B cell (primary cell): ENCODE data around the gene DCDC2C. TPM values are rescaled to one million over a fixed set of nuclear protein-coding genes. Genes with fewer than 3 reads are reported as not detected.

Source experiments
- ATAC-seq: fragments of 200-7000 bp; cut with Tn5 transposase; one replicate; pipeline ENCODE4 v1.10.0; 2021; ENCODE audit warnings: low read depth, mild to moderate bottlenecking, moderate number of reproducible peaks, moderate library complexity
- CTCF ChIA-PET: fragments of 350-600 bp; sonication (Branson Sonifier 250); formaldehyde crosslinking; loops from one replicate; lab custom pipeline; 2021; ENCODE audit warnings: antibody characterized with exemption, inconsistent platforms; lab: Charles Lee
- POLR2A ChIA-PET: fragments of 350-600 bp; sonication (Branson Sonifier 250); formaldehyde crosslinking; loops from one replicate; lab custom pipeline; 2021; ENCODE audit warnings: antibody characterized with exemption; lab: Charles Lee
- DNase-seq: peaks from one replicate; pipeline ENCODE4 v3.0.0; 2013
- H2AFZ ChIP-seq: 2 replicates; pipeline ENCODE4 v1.6.1; 2012; ENCODE audit warnings: mild to moderate bottlenecking, low read depth, low read length; ENCODE audit not compliant: insufficient read depth, poor library complexity, severe bottlenecking
- H3K27ac ChIP-seq, 2 donors: 1 replicate in 1 of 2; 2 replicates in 1 of 2; pipeline ENCODE4 v1.5.1; 2012 to 2013; ENCODE audit warnings: low read length in 2 of 2, mild to moderate bottlenecking in 2 of 2, moderate library complexity in 1 of 2
- H3K27me3 ChIP-seq, 4 experiments: fragments of 200-600 bp in 1 of 4; sonication (generic) in 1 of 4; replicated peaks in 1 of 4; 1 replicate in 2 of 4; 2 replicates in 2 of 4; pipeline versions ENCODE4 v1.6.1 to v1.7.0; 2013 to 2016; ENCODE audit warnings: low read length in 3 of 4, mild to moderate bottlenecking in 2 of 4, mixed read lengths in 1 of 4, moderate library complexity in 1 of 4; ENCODE audit not compliant: insufficient read depth in 4 of 4, control insufficient read depth in 3 of 4; ENCODE audit errors: control extremely low read depth in 1 of 4
- H3K36me3 ChIP-seq, 2 experiments: replicated peaks in 1 of 2; 1 replicate in 1 of 2; 2 replicates in 1 of 2; pipeline versions ENCODE4 v1.6.1 to v1.7.1; 2013; ENCODE audit warnings: low read length in 1 of 2; ENCODE audit not compliant: insufficient read depth in 2 of 2, control insufficient read depth in 1 of 2; ENCODE audit errors: control extremely low read depth in 1 of 2, extremely low read depth in 1 of 2
- H3K4me1 ChIP-seq, 2 donors: fragments of 200-600 bp in 1 of 2; sonication (generic) in 1 of 2; 1 replicate in 1 of 2; 2 replicates in 1 of 2; pipeline versions ENCODE4 v1.5.1 to v1.6.1; 2013 to 2017; ENCODE audit warnings: low read length in 2 of 2; ENCODE audit not compliant: control insufficient read depth in 2 of 2, insufficient read depth in 2 of 2
- H3K4me2 ChIP-seq: replicated peaks from 2 replicates; pipeline ENCODE3; 2012; ENCODE audit warnings: mild to moderate bottlenecking, low read depth, low read length; ENCODE audit not compliant: poor library complexity, severe bottlenecking
- H3K4me3 ChIP-seq, 5 experiments: fragments of 200-600 bp in 1 of 5; sonication (generic) in 1 of 5; 1 replicate in 3 of 5; 2 replicates in 2 of 5; pipeline versions ENCODE4 v1.5.1 to v1.7.0; 2011 to 2016; ENCODE audit warnings: low read length in 4 of 5, mild to moderate bottlenecking in 4 of 5, low read depth in 2 of 5, control low read depth in 1 of 5, moderate library complexity in 1 of 5; ENCODE audit not compliant: insufficient read depth in 1 of 5; ENCODE audit errors: control extremely low read depth in 1 of 5, extremely low read depth in 1 of 5
- H3K79me2 ChIP-seq: fragments of 200-600 bp; sonication (generic); one replicate; pipeline ENCODE4 v1.6.0; 2016; ENCODE audit warnings: low read length; ENCODE audit not compliant: control insufficient read depth, insufficient read depth
- H3K9ac ChIP-seq: fragments of 200-600 bp; sonication (generic); 2 replicates; pipeline ENCODE4 v1.6.1; 2017; ENCODE audit warnings: mild to moderate bottlenecking, low read length, moderate library complexity
- H3K9me3 ChIP-seq, 3 donors: one replicate each; pipeline versions ENCODE4 v1.6.1 to v1.7.1; 2013; ENCODE audit warnings: low read length in 2 of 3; ENCODE audit not compliant: control insufficient read depth in 2 of 3, insufficient read depth in 1 of 3; ENCODE audit errors: control extremely low read depth in 1 of 3
- H4K20me1 ChIP-seq: 2 replicates; pipeline ENCODE4 v1.6.0; 2012; ENCODE audit warnings: mild to moderate bottlenecking, low read length; ENCODE audit not compliant: insufficient read depth, control insufficient read depth, poor library complexity, severe bottlenecking
- H3K27ac Mint-ChIP-seq: one replicate; pipeline ENCODE4 v1.8.0; 2021; ENCODE audit warnings: mixed read lengths
- H3K27me3 Mint-ChIP-seq: one replicate; pipeline ENCODE4 v1.8.0; 2021; ENCODE audit warnings: mixed read lengths
- H3K4me1 Mint-ChIP-seq: one replicate; pipeline ENCODE4 v1.8.0; 2021; ENCODE audit warnings: mixed read lengths
- H3K4me3 Mint-ChIP-seq: one replicate; pipeline ENCODE4 v1.8.0; 2021; ENCODE audit warnings: mixed read lengths
- H3K9me3 Mint-ChIP-seq: one replicate; pipeline ENCODE4 v1.8.0; 2022; ENCODE audit warnings: mixed read lengths; ENCODE audit not compliant: insufficient read depth
- EZH2 ChIP-seq: IDR thresholded peaks from 2 replicates; pipeline ENCODE4 v1.6.1; 2012; ENCODE audit warnings: borderline replicate concordance, low read depth, mild to moderate bottlenecking, moderate library complexity, low read length; ENCODE audit not compliant: insufficient read depth, poor library complexity, severe bottlenecking
- WGBS: methylation state at CpG from one replicate; pipeline ENCODE4 v1.1.5; 2013; ENCODE audit warnings: missing lambda C conversion rate; ENCODE audit not compliant: insufficient coverage; 5-methylcytosine and 5-hydroxymethylcytosine counted together
- intact Hi-C: fragments of 100-400 bp; cut with micrococcal nuclease; formaldehyde crosslinking; loops from one replicate; pipeline ENCODE4 v1.10.0; 2022
- polyA plus RNA-seq: library from polyadenylated mRNA; depleted of rRNA; stranded (reverse); fragments of >200 nt; gene quantifications from 2 replicates; pipeline ENCODE4 v1.2.3, GENCODE V29; 2012
- total RNA-seq, 2 donors: library from RNA; stranded (reverse); fragments of 120-200 nt in 1 of 2; gene quantifications; 1 replicate in 1 of 2; 2 replicates in 1 of 2; pipeline versions ENCODE4 v1.2.3 to v1.2.4, GENCODE V29; 2013 to 2022
- TF ChIP-seq, protein P1 (sequence below): fragments of 200-600 bp; IDR thresholded peaks from one replicate; pipeline ENCODE4 v1.8.0; 2022; ENCODE audit warnings: antibody characterized with exemption, mild to moderate bottlenecking

Gene DCDC2C
- total and polyA plus RNA-seq, 2 donors (not counting 1 experiment from before 2014, with no cell fraction given), result not detected

DNA sequence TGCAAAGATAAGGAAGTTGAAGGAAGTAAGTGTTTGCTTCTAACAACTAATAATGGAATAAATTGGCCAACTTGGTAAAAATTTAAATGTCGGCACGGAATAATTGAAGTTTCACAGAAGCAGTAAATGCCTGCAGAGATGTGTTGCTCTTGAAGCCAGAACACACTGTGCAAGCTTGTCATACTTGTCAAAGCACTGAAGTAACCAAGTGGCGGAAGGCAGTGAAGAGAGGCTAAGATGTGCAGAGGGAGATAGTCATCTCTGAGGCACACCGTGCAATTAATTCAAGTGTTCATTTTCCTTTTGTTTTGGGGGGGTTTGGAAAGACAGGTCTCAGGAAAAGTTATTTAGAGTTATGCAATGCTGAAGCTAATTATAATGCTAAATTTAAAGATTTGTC is 5.2 kb downstream of the DCDC2C start:
- ChIA-PET CTCF (no interaction called here), POLR2A (no interaction called here)
- H2AFZ ChIP-seq, result no peak overlapping the region
- H3K4me3 ChIP-seq, result no peak overlapping the region
- Mint-ChIP-seq H3K27me3 (peaks cover 9% of the 10 kb centered on the region), H3K4me3 (no peak overlapping the region), H3K9me3 (peaks cover 2% of the 10 kb centered on the region), H3K27ac (no peak overlapping the region), H3K4me1 (no peaks in the 10 kb centered on the region)
- 100% methylated on average over 3 of the region's 4 CpGs for WGBS
- intact Hi-C loops, result no loop called here
- no peak overlapping the region for H3K4me2 ChIP-seq
- no peaks in the 10 kb centered on the region for H3K79me2 ChIP-seq
- no peak overlapping the region for H3K27ac ChIP-seq
- no peaks in the 10 kb centered on the region for H3K36me3 ChIP-seq
- H3K9ac ChIP-seq, result no peak overlapping the region
- TF ChIP-seq, protein P1, sequence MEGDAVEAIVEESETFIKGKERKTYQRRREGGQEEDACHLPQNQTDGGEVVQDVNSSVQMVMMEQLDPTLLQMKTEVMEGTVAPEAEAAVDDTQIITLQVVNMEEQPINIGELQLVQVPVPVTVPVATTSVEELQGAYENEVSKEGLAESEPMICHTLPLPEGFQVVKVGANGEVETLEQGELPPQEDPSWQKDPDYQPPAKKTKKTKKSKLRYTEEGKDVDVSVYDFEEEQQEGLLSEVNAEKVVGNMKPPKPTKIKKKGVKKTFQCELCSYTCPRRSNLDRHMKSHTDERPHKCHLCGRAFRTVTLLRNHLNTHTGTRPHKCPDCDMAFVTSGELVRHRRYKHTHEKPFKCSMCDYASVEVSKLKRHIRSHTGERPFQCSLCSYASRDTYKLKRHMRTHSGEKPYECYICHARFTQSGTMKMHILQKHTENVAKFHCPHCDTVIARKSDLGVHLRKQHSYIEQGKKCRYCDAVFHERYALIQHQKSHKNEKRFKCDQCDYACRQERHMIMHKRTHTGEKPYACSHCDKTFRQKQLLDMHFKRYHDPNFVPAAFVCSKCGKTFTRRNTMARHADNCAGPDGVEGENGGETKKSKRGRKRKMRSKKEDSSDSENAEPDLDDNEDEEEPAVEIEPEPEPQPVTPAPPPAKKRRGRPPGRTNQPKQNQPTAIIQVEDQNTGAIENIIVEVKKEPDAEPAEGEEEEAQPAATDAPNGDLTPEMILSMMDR, result no peak
- no peak for TF ChIP-seq EZH2
- no peaks in the 10 kb centered on the region for H3K27me3 ChIP-seq
- no peaks in the 10 kb centered on the region for H4K20me1 ChIP-seq
- DNase-seq, result no peak
- ATAC-seq, result no peak
- H3K9me3 ChIP-seq, result peaks cover 0 to 3% (median 0%) of the 10 kb centered on the region in 3 donors
- no peaks in the 10 kb centered on the region for H3K4me1 ChIP-seq

DNA sequence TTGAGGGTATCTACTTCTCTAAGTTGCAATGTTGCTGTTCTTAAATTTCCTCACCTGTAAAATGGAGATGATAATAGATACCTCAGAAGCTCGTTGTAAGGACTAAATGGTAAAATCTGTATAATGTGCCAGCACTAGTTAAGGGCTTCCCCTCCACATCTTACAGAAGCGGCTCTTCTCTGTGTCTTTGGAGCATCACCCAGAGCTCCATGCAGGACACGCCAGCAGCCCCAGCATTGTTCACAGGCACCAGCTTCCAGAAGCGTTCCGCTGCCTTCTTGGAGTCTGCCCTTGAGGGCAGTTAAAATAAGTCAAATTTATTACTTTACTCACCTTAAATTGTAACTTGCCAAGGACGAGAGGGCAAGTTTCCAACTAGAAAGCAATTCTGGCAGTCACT is 5.8 kb downstream of the DCDC2C start:
- H3K9ac ChIP-seq, result no peak overlapping the region
- Mint-ChIP-seq H3K4me1 (no peaks in the 10 kb centered on the region), H3K27ac (no peak overlapping the region), H3K27me3 (peaks cover 9% of the 10 kb centered on the region), H3K4me3 (no peak overlapping the region), H3K9me3 (peaks cover 2% of the 10 kb centered on the region)
- no peak overlapping the region for H3K4me3 ChIP-seq
- no peaks in the 10 kb centered on the region for H3K79me2 ChIP-seq
- ATAC-seq, result no peak
- H3K27me3 ChIP-seq, result no peaks in the 10 kb centered on the region
- no peak for DNase-seq
- no peaks in the 10 kb centered on the region for H4K20me1 ChIP-seq
- H3K4me2 ChIP-seq, result no peak overlapping the region
- peaks cover 0 to 3% (median 0%) of the 10 kb centered on the region in 3 donors for H3K9me3 ChIP-seq
- WGBS, result 89% methylated on average over 3 of the region's 6 CpGs
- intact Hi-C loops, result no loop called here
- H2AFZ ChIP-seq, result no peak overlapping the region
- POLR2A ChIA-PET, result no interaction called here
- no peaks in the 10 kb centered on the region for H3K4me1 ChIP-seq
- CTCF ChIA-PET, result no interaction called here
- H3K27ac ChIP-seq, result no peak overlapping the region
- no peaks in the 10 kb centered on the region for H3K36me3 ChIP-seq
- no peak for TF ChIP-seq EZH2
- TF ChIP-seq, protein P1, result no peak
